OCI-LY7 (cell line): ENCODE measurements around the gene NT5M. TPM values are rescaled to one million over a fixed set of nuclear protein-coding genes. Genes with fewer than 3 reads are reported as not detected.

Experiments
- BruUV-seq: library from RNA; stranded (reverse); fragments of 400-500 nt; replicated peaks from 2 replicates; lab custom pipeline; 2021; lab: Mats Ljungman, UMichigan
- CTCF ChIA-PET: fragments of 300-600 bp; sonication (Branson Sonifier 250); formaldehyde crosslinking; loops from one replicate; lab custom pipeline; 2022; ENCODE audit warnings: antibody characterized with exemption; ENCODE audit not compliant: unreplicated experiment; lab: Charles Lee
- POLR2A ChIA-PET: fragments of 300-600 bp; sonication (Branson Sonifier 250); formaldehyde crosslinking; loops from one replicate; lab custom pipeline; 2022; ENCODE audit warnings: antibody characterized with exemption; lab: Charles Lee
- DNase-seq: peaks from one replicate; pipeline ENCODE4 v3.0.0-alpha.2; 2015; ENCODE audit warnings: low spot score
- H2AFZ ChIP-seq: fragments of 200-600 bp; sonication (generic), shearing (Covaris generic); 2 replicates; pipeline ENCODE4 v1.6.1; 2014; ENCODE audit warnings: mild to moderate bottlenecking, antibody characterized with exemption, low read length, moderate library complexity
- H3K27ac ChIP-seq: fragments of 200-600 bp; sonication (generic); 2 replicates; pipeline ENCODE4 v1.5.1; 2014; ENCODE audit warnings: mixed run types, low read depth, mild to moderate bottlenecking, moderate library complexity, low read length, inconsistent platforms; ENCODE audit not compliant: poor library complexity, severe bottlenecking
- H3K36me3 ChIP-seq: fragments of 200-600 bp; sonication (generic); 2 replicates; pipeline ENCODE4 v1.6.1; 2014; ENCODE audit warnings: mild to moderate bottlenecking, antibody characterized with exemption, low read length, moderate library complexity, mixed read lengths; ENCODE audit not compliant: insufficient read depth
- H3K4me1 ChIP-seq: fragments of 200-600 bp; sonication (generic); 2 replicates; pipeline ENCODE4 v1.5.1; 2014; ENCODE audit warnings: mild to moderate bottlenecking, low read length; ENCODE audit not compliant: insufficient read depth, poor library complexity, severe bottlenecking
- H3K4me2 ChIP-seq: fragments of 200-600 bp; sonication (generic); 2 replicates; pipeline ENCODE4 v1.6.1; 2014; ENCODE audit warnings: mild to moderate bottlenecking, low read length
- H3K4me3 ChIP-seq: fragments of 200-600 bp; sonication (generic); 2 replicates; pipeline ENCODE4 v1.5.1; 2014; ENCODE audit warnings: mild to moderate bottlenecking, low read depth, low read length; ENCODE audit not compliant: poor library complexity, severe bottlenecking
- H3K79me2 ChIP-seq: fragments of 200-600 bp; sonication (generic); 2 replicates; pipeline ENCODE4 v1.6.1; 2016; ENCODE audit warnings: low read depth, mild to moderate bottlenecking, low read length, moderate library complexity, mixed read lengths; ENCODE audit not compliant: insufficient read depth
- H3K9me2 ChIP-seq: fragments of 200-600 bp; sonication (generic); 2 replicates; pipeline ENCODE4 v1.6.1; 2016; ENCODE audit warnings: mild to moderate bottlenecking, low read length, mixed read lengths; ENCODE audit not compliant: insufficient read depth
- H3K9me3 ChIP-seq: fragments of 200-600 bp; sonication (generic); 2 replicates; pipeline ENCODE4 v1.6.1; 2014; ENCODE audit warnings: mild to moderate bottlenecking, mixed run types, low read length, mixed read lengths
- H4K20me1 ChIP-seq: fragments of 200-600 bp; sonication (generic); 2 replicates; pipeline ENCODE4 v1.6.1; 2014; ENCODE audit warnings: mild to moderate bottlenecking, antibody characterized with exemption, low read length, moderate library complexity, mixed read lengths; ENCODE audit not compliant: insufficient read depth
- EZH2phosphoT487 ChIP-seq: fragments of 200-600 bp; sonication (generic); IDR thresholded peaks from 2 replicates; pipeline ENCODE4 v1.6.1; 2018; ENCODE audit warnings: low read depth, borderline replicate concordance, mild to moderate bottlenecking, mixed run types, antibody characterized with exemption, low read length, moderate library complexity, mixed read lengths
- intact Hi-C: fragments of 100-400 bp; cut with micrococcal nuclease; formaldehyde crosslinking; loops from one replicate; pipeline ENCODE4 v1.10.0; 2022; ENCODE audit not compliant: unreplicated experiment
- total RNA-seq, 2 experiments: library from RNA; depleted of rRNA in 1 of 2; stranded (reverse); fragments of >200 nt in 1 of 2; shearing (Covaris generic) in 1 of 2; gene quantifications; 2 replicates each; pipeline ENCODE4 v1.2.3, GENCODE V29; 2014 to 2022
- TF ChIP-seq, protein P1 (sequence below): fragments of 200-600 bp; sonication (generic); conservative IDR thresholded peaks from 2 replicates; pipeline ENCODE4 v1.5.1; 2014; ENCODE audit warnings: mild to moderate bottlenecking, antibody characterized with exemption, low read length, moderate library complexity, mixed read lengths

Gene NT5M
- total RNA-seq, 2 experiments from 2014 or later, result 8.2 to 14.0 TPM

DNA sequence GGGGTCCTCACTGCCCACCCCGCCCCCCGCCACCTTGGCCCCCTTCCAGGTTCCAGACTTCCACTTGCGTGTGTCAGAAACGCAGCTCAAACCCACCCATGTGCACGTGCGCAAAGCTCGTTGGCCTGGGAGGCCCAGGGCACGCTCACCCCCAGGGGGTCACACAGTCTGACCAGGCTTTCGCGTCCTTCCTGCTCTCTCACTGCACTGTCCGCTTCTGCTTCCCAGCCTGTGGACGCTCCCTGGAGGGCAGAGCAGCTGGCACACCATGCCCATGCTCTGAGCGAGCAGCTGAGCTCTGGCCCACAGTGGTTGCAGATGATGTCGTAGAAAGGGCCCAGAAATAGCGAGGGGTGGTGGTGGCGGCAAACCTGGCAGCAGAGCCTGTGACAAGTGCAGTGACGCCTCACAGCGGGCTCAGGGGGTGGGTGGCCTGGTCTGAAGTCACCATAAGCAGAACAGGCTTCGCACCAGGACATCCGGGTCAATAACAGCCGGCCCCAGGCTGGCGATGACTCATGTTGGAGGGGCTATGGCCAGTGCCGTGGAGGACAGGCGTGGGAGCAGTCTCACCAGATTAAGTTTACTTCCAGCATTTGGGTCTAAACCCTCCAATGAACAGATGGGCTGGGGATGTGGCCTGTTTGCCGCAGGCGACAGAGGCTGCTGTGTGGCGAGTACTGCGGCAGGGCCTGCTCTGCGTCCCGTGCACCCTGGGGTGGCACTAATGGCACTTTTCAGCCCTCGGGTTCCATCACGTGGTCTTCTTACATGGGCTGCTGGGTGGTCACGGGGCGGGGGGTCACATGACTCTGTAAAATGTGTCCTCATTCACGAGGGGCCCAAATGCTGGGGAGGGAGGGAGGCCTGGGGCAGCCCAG, 49.0 kb downstream of the NT5M start:
- Histone ChIP-seq H3K4me1 (no peaks in the 10 kb centered on the region), H3K4me3 (no peak overlapping the region), H3K79me2 (no peaks in the 10 kb centered on the region), H3K9me2 (no peaks in the 10 kb centered on the region), H3K27ac (no peak overlapping the region), H4K20me1 (no peaks in the 10 kb centered on the region), H3K9me3 (no peaks in the 10 kb centered on the region), H3K36me3 (no peaks in the 10 kb centered on the region), H2AFZ (no peak overlapping the region), H3K4me2 (no peak overlapping the region)
- CTCF ChIA-PET, result no interaction called here
- no peak for DNase-seq
- intact Hi-C loops, result no loop called here
- no TSS peak for BruUV-seq
- no peak for TF ChIP-seq EZH2phosphoT487
- TF ChIP-seq, protein P1, sequence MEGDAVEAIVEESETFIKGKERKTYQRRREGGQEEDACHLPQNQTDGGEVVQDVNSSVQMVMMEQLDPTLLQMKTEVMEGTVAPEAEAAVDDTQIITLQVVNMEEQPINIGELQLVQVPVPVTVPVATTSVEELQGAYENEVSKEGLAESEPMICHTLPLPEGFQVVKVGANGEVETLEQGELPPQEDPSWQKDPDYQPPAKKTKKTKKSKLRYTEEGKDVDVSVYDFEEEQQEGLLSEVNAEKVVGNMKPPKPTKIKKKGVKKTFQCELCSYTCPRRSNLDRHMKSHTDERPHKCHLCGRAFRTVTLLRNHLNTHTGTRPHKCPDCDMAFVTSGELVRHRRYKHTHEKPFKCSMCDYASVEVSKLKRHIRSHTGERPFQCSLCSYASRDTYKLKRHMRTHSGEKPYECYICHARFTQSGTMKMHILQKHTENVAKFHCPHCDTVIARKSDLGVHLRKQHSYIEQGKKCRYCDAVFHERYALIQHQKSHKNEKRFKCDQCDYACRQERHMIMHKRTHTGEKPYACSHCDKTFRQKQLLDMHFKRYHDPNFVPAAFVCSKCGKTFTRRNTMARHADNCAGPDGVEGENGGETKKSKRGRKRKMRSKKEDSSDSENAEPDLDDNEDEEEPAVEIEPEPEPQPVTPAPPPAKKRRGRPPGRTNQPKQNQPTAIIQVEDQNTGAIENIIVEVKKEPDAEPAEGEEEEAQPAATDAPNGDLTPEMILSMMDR, result no peak
- POLR2A ChIA-PET, result interaction anchor here (0.6 kb wide), 1 partner anchor 305 kb away, joined by 3 read pairs; no protein-coding TSS in a partner anchor

DNA sequence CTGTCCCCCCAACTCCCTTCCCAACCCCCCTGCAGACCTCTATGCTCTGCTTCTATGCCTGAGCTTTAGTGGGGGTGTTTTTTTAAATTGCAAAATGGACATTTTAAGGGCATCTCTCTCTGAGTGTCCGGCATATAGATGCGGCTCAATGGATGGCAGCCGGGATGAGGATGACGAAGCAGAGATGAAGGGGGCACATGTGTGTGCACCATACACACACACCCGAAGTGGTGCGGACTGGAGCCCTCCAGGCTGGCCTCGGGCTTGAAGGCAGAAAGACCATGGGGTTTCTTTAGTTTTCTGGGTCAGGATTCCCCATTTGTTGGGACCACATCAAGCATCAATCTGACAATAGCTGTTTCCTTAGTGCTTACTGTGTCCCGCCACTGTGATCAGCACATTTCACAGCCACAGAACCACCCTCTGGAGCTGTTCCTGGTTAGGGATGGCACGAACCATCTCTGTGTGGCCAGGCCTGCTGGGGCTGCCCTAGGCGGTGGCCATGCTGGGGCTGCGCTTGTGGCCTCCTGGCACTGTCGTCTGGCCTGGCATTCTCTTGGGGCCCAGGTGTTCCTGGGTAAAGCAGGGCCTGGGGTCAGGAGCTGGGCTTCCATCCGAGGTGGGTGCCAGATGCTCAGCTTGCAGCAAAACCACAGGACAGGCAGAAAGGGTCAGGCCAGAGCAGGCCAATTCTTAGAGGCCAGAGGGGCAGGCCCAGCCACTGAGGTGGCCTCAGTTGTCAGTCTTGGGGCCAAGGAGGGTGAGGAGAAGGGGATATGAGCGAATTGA, 49.9 kb downstream of the NT5M start:
- POLR2A ChIA-PET, result interaction anchor here (0.6 kb wide), 1 partner anchor 304 kb away, joined by 3 read pairs; no protein-coding TSS in a partner anchor
- Histone ChIP-seq H4K20me1 (no peaks in the 10 kb centered on the region), H3K9me2 (no peaks in the 10 kb centered on the region), H3K79me2 (no peaks in the 10 kb centered on the region), H3K4me2 (no peak overlapping the region), H2AFZ (no peak overlapping the region), H3K36me3 (no peaks in the 10 kb centered on the region), H3K4me3 (no peak overlapping the region), H3K27ac (no peak overlapping the region), H3K9me3 (no peaks in the 10 kb centered on the region), H3K4me1 (no peaks in the 10 kb centered on the region)
- intact Hi-C loops, result no loop called here
- CTCF ChIA-PET, result interaction anchor here (0.6 kb wide), 1 partner anchor 354 kb away, joined by 4 read pairs; no protein-coding TSS in a partner anchor
- no peak for DNase-seq
- no peak for TF ChIP-seq EZH2phosphoT487
- TF ChIP-seq, protein P1, result no peak
- no TSS peak for BruUV-seq
